GM12872 (cell line): ENCODE results near the gene LIN7B.

ENCODE experiments used
- CTCF ChIP-seq: IDR thresholded peaks from 3 replicates; pipeline ENCODE4 v1.5.1; 2011; ENCODE audit warnings: low read depth, mild to moderate bottlenecking, low read length, moderate library complexity; ENCODE audit not compliant: insufficient read depth

Gene LIN7B

GRCh38 chr19:49071860-49072547 lies 42.2 kb upstream of the LIN7B start:
- TF ChIP-seq CTCF = no peak

- peak; percentile 45; the same call in 1 of the 3 replicates for TF ChIP-seq CTCF
Observed at GRCh38 chr19:49073514-49074378, 40.4 kb upstream of the LIN7B start.

- peak; percentile 66 for TF ChIP-seq CTCF
Observed at GRCh38 chr19:49074869-49075268, 39.3 kb upstream of the LIN7B start.

GRCh38 chr19:49080392-49080791 lies 33.8 kb upstream of the LIN7B start:
- TF ChIP-seq CTCF = no peak

- no peak for TF ChIP-seq CTCF
Observed at GRCh38 chr19:49081273-49081672, 32.9 kb upstream of the LIN7B start.

- TF ChIP-seq CTCF = no peak
Observed at GRCh38 chr19:49084206-49085019, 29.8 kb upstream of the LIN7B start.
